NT2/D1 (cell line): ENCODE results near the gene CACNG6.

Experiments used
- DNase-seq: peaks from one replicate; pipeline ENCODE4 v3.0.0-alpha.2; 2011; ENCODE audit warnings: low read depth, low spot score
- H3K27me3 ChIP-seq: 2 replicates; pipeline ENCODE4 v1.6.0; 2011; ENCODE audit warnings: mild to moderate bottlenecking; ENCODE audit not compliant: insufficient read length, insufficient read depth
- H3K36me3 ChIP-seq: 2 replicates; pipeline ENCODE4 v1.6.1; 2011; ENCODE audit warnings: mild to moderate bottlenecking, low read length, mixed read lengths; ENCODE audit not compliant: insufficient read depth, insufficient read length
- H3K4me1 ChIP-seq: 2 replicates; pipeline ENCODE4 v1.5.1; 2011; ENCODE audit not compliant: insufficient read depth, insufficient read length
- H3K4me3 ChIP-seq: 2 replicates; pipeline ENCODE4 v1.5.1; 2011; ENCODE audit warnings: low read depth; ENCODE audit not compliant: insufficient read length
- H3K9ac ChIP-seq: 2 replicates; pipeline ENCODE4 v1.6.0; 2011; ENCODE audit warnings: low read depth; ENCODE audit not compliant: insufficient read length
- H3K9me3 ChIP-seq: 2 replicates; pipeline ENCODE4 v1.5.1; 2011; ENCODE audit warnings: mild to moderate bottlenecking, low read length; ENCODE audit not compliant: insufficient read depth
- SUZ12 ChIP-seq: IDR thresholded peaks from 2 replicates; pipeline ENCODE4 v1.6.1; 2011; ENCODE audit not compliant: insufficient read length, insufficient read depth; ENCODE audit errors: extremely low read depth
- YY1 ChIP-seq: IDR thresholded peaks from 2 replicates; pipeline ENCODE4 v1.6.1; 2011; ENCODE audit not compliant: insufficient read length, insufficient read depth
- ZNF274 ChIP-seq: IDR thresholded peaks from 2 replicates; pipeline ENCODE4 v1.6.1; 2011; ENCODE audit warnings: mild to moderate bottlenecking, low read depth, low read length

The CACNG6 gene

DNA sequence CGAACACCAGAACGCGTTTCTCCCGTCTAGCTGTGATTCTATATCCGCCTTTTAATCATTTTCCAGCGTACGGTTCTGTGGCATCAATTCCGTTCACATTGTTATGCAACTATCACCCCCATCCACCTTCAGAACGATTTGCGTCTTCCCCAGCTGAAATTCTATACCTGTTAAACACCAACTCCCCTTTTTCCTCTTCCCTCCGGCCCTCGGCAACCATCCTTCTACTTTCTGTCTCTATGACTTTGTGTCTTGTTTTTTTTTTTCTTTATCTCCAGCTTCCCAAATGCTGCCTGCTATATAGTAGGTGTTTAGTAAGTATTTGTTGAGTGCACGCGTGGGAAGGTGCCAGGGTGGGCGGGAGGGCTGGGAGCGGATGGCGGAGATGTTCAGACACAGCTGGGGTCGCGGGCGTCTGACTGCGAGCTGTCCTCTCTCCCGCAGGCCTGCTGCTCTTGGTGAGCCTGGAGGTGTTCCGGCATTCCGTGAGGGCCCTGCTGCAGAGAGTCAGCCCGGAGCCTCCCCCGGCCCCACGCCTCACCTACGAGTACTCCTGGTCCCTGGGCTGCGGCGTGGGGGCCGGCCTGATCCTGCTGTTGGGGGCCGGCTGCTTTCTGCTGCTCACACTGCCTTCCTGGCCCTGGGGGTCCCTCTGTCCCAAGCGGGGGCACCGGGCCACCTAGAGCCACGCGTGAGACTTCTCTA is 20.2 kb downstream of the CACNG6 start:
- no peaks in the 10 kb centered on the region for H3K9me3 ChIP-seq
- DNase-seq = no peak
- TF ChIP-seq SUZ12 = no peak
- TF ChIP-seq YY1 = no peak
- TF ChIP-seq ZNF274 = no peak
- H3K9ac ChIP-seq = peak overlapping the region; percentile 50
- no peaks in the 10 kb centered on the region for H3K27me3 ChIP-seq
- H3K4me3 ChIP-seq = no peak overlapping the region
- no peaks in the 10 kb centered on the region for H3K36me3 ChIP-seq
- peaks cover 5% of the 10 kb centered on the region for H3K4me1 ChIP-seq

DNA sequence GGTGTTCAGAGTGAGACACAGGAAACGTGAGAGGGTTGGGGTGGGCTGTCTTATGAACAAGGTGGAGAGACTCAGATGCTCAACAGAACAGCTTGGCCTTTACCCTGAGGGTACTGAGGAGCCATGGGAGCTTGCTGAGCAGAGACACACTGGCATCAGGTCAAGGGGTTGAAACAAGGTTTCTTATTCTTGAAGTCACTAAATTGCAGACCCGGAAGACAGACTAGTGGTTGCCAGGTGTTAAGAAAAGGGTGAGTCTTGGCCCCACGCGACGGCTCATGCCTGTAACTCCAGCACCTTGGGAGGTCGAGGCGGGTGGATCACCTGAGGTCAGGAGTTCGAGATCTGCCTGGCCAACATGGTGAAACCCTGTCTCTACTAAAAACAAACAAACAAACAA is 22.4 kb downstream of the CACNG6 start:
- Histone ChIP-seq H3K4me1 (peaks cover 3% of the 10 kb centered on the region), H3K9me3 (0 out of 2 replicates have a peak, but pooled peaks cover 3% of the 10 kb centered on the region), H3K36me3 (no peaks in the 10 kb centered on the region), H3K9ac (no peak overlapping the region), H3K27me3 (no peaks in the 10 kb centered on the region), H3K4me3 (no peak overlapping the region)
- no peak for DNase-seq
- TF ChIP-seq SUZ12 (no peak), YY1 (no peak), ZNF274 (no peak)

DNA sequence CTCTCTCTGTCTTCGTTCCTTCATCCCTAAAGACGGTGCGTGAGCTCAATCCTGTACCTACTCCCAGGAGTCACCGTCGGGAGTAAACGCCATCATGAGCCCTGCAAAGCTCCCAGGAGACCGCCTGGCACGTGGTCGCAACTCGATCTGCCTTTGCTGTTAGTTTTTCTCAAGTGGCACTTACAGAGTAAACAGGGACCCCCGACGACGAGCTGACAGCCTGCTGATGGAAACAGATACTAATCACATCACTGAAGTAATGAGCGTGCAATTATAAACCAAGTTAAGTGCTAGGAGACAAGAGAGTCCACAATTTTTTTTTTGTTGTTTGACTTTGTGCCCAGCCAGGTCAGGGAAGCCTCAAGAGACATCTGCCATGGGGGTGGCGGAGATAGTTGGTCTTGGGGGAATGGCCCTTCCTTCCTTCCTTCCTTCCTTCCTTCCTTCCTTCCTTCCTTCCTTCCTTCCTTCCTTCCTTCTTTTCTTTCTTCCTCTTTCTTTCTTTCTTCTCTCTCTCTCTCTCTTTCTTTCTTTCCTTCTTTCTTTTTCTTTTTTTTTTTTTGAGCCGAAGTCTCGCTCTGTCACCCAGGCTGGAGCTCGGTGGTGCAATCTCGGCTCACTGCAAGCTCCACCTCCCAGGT is 23.6 kb downstream of the CACNG6 start:
- Histone ChIP-seq H3K36me3 (no peaks in the 10 kb centered on the region), H3K9me3 (0 out of 2 replicates have a peak, but pooled peaks cover 3% of the 10 kb centered on the region), H3K27me3 (no peaks in the 10 kb centered on the region), H3K4me1 (peaks cover 3% of the 10 kb centered on the region), H3K4me3 (no peak overlapping the region), H3K9ac (no peak overlapping the region)
- TF ChIP-seq SUZ12 = no peak
- no peak for TF ChIP-seq YY1
- no peak for TF ChIP-seq ZNF274
- no peak for DNase-seq

DNA sequence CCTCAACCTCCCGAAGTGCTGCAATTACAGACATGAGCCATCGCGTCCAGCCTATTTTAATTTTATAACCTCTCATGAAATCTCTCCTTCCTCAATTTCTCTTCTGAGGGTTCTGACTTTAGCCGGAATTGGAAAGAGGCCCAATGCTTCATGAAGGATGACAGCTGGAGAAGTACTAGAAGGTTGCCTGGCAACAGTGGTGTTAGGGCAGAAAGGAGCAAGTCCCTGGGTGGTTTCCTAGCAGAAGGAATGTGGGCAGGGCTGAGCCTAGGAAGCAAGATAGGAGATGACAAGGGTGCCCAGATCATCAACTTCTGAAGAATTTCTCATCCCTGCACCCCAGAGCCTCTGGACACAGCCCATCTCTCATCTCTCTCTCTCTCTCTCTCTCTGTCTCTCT is 25.8 kb downstream of the CACNG6 start:
- TF ChIP-seq ZNF274 = no peak
- TF ChIP-seq YY1 = no peak
- no peaks in the 10 kb centered on the region for H3K4me1 ChIP-seq
- H3K4me3 ChIP-seq = no peak overlapping the region
- 0 out of 2 replicates have a peak, but pooled peaks cover 3% of the 10 kb centered on the region for H3K9me3 ChIP-seq
- H3K9ac ChIP-seq = no peak overlapping the region
- no peak for DNase-seq
- H3K36me3 ChIP-seq = no peaks in the 10 kb centered on the region
- no peaks in the 10 kb centered on the region for H3K27me3 ChIP-seq

DNA sequence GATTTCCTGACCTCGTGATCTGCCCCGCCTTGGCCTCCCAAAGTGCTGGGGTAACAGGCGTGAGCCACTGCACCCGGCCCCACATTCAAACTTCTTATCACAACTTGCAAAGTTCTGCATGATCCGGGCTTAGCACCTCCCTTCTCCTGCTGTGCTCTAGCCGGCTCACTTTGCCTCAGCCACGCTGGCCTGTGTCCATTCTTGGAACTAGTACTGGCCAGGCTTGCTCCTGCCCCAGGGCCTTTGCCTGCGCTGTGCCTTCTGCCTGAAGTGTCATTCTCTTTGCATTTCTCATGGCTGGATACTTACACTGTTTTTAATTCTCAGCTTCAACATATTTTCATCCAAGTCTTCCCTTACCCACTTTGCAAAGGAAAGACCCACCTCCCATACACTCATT is 29.9 kb downstream of the CACNG6 start:
- TF ChIP-seq YY1 = no peak
- TF ChIP-seq SUZ12 = no peak
- TF ChIP-seq ZNF274 = no peak

DNA sequence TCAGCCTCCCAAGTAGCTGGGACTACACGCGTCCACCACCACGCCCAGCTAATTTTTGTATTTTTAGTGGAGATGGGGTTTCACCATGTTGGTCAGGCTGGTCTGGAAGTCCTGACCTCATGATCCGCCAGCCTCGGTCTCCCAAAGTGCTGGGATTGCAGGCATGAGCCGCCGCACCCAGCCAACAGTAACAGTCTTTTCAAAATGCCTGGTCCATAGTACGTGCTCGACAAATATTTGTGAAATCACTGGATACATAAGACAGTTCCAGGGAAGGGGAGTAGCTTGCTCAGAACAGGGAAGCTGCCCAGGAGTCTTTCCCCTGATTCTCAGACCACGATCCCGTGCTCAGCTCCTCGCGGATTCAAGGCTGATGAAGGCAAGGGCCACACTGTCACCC is 30.5 kb downstream of the CACNG6 start:
- 0 out of 2 replicates have a peak, but pooled peaks cover 3% of the 10 kb centered on the region for H3K9me3 ChIP-seq
- no peaks in the 10 kb centered on the region for H3K27me3 ChIP-seq
- H3K9ac ChIP-seq = no peak overlapping the region
- no peaks in the 10 kb centered on the region for H3K36me3 ChIP-seq
- TF ChIP-seq YY1 = no peak
- TF ChIP-seq SUZ12 = no peak
- H3K4me1 ChIP-seq = peaks cover 2% of the 10 kb centered on the region
- no peak for DNase-seq
- H3K4me3 ChIP-seq = no peak overlapping the region

More for the DNA sequence above, 29.9 kb downstream of the CACNG6 start:
- Histone ChIP-seq H3K4me3 (no peak overlapping the region), H3K9me3 (0 out of 2 replicates have a peak, but pooled peaks cover 3% of the 10 kb centered on the region), H3K4me1 (peaks cover 2% of the 10 kb centered on the region), H3K36me3 (no peaks in the 10 kb centered on the region), H3K9ac (no peak overlapping the region), H3K27me3 (no peaks in the 10 kb centered on the region)
- no peak for DNase-seq

DNA sequence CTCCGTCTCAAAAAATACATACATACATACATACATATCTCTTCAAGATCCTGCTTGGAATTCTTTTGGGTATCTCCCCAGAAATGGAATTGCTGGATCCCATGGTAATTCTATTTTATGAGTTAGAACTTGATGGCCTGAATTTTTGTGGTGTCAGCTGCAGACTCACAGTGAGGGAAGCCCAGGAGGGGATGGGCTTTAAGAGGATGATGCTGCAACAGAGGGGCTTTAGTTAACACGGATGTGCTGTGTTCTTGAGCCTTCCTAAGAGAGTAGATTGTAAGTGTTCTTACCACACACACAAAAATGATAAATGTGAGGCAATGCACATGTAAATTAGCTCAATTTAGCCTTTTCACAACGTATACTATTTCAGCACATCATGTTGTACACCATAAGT is 31.8 kb downstream of the CACNG6 start:
- TF ChIP-seq SUZ12 (no peak), ZNF274 (no peak), YY1 (no peak)
- H3K27me3 ChIP-seq = no peaks in the 10 kb centered on the region
- DNase-seq = no peak
- no peaks in the 10 kb centered on the region for H3K9me3 ChIP-seq
- H3K4me3 ChIP-seq = no peak overlapping the region
- peaks cover 2% of the 10 kb centered on the region for H3K4me1 ChIP-seq
- no peak overlapping the region for H3K9ac ChIP-seq
- no peaks in the 10 kb centered on the region for H3K36me3 ChIP-seq
